ENCODE results near the gene SOCS6.

Gene SOCS6

DNA sequence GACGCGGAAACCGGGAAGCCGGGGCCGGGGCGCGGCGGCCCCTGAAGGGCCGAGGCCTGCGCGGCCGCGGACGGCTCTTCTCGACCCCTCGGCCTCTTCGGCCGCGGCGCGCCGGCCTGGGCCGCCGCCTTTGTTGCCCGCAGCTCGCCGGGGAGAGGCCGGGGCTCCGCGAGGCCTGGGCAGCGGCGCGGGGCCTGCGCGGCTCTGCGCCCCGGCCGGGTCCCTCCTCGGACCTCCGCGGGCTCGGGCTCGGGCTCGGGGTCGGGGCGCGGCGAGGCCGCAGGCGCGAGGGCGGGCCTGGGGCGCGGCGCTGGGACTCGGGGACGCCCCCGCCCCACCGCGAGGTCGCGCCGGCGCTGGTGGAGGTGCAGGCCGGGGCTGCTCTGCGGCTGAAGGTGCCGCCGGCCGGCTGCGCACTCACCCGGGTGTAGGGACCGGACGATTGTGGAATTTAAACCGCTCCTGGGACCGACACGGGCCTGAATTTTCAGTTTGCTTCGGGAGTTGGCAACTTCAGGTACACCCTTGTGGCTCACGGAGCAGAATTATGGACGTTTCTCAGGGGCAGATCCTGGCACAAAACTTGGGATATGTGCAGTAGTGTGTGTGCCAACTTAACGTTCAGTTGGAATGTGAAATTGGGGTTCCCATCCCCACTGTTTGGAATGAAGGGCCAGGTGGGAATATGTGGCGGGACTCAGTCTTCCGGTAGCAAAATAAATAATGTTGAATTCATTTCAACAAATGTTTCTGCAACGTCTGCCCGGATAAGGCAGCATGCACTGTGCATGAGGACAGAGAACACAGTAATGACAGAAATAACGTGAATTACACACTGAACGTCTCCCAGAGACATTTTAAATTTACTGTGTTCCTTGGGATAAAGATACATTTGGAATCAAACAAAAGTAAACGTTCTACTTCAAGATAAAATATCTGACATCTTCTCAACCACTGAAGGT is 787 bp downstream of the SOCS6 start:
- DNase-seq, result peak; percentile 27

DNA sequence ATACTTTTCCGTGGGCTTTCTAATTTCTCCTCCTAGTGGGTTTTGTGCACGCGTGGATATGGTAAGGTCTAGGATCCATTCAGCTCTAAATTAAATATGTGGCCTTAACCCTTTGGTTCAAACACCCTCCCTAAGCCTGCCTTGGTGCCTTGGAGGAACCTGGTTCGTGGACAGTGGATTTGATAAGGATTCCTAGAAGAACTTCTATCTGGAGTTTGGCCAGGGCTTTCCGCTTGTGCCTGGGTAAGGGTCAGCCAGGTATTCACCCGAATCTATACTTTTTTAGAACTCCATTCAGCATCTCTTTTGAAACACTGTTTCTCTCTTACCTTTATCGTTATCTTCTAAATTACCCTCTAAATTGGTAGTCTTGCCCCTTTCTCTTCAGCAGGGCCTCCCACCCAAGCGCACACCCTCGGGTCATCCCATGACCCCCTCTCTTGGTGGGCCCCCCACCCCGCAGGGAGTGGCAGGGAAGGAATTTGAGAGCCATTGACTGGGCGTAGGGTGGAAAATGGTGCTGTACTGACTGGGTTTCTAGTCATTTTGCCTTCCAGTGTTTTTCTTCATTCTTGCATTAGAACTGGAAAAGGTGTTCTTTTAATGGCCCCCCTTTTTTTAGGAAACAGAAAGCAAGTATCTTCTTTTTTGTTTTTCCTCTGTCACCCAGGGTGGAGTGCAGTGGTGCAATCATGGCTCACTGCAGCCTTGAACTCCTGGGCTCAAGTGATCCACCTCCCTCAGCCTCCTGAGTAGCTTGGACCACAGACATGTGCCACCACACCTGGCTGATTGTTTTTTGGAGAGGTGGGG is 1.8 kb downstream of the SOCS6 start:
- no peak for DNase-seq

DNA sequence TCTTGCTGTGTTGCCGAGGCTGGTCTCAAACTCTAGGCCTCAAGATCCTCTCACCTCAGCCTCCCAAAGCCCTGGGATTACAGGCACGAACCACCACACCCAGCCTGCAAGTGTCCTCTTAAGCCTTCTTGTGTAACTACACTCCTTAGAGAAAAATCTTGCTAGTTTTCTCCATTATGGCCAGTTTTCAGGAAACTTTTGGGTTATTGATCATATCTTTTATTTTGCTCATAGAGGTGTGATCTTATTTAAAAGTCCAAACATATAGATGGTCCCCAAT is 2.4 kb downstream of the SOCS6 start:
- no peak for DNase-seq

DNA sequence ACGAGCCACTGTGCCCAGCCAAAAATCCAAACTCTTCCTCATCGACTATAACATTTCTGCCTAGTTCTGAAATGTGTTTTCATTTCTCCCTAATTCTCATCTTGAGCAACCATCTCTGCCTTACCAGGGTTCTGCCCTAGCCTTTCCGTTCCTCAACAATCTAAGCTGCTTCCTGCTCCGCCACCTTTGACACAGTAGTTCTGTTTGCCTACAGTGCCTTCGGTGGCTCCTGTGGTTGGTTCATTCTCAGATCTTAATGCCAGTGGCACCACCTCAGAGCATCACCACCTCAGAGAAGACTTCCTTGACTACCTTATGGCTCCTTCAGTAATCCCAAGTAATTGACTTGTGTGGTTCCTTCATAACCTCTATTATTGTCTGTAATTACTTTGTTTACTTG is 3.8 kb downstream of the SOCS6 start:
- no peak for DNase-seq

DNA sequence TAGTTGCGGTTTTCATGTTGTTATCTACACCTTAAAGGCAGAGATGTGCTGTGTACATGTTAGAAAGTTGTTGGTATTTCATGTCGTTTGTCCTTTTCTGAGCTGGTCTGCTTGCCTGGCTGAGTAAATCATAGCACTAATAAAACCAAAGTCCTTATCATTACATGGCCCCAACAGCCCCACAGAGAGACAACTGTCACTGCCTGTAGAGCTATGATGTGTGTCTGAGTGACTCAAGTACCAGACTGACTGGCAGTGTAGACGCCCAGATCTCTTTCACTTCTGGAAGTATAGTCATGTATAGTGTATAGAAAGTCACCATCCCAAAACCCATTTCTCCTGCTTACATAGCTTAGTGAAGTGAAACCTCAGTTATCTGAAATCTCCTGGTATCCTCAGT is 4.3 kb downstream of the SOCS6 start:
- DNase-seq, result no peak

DNA sequence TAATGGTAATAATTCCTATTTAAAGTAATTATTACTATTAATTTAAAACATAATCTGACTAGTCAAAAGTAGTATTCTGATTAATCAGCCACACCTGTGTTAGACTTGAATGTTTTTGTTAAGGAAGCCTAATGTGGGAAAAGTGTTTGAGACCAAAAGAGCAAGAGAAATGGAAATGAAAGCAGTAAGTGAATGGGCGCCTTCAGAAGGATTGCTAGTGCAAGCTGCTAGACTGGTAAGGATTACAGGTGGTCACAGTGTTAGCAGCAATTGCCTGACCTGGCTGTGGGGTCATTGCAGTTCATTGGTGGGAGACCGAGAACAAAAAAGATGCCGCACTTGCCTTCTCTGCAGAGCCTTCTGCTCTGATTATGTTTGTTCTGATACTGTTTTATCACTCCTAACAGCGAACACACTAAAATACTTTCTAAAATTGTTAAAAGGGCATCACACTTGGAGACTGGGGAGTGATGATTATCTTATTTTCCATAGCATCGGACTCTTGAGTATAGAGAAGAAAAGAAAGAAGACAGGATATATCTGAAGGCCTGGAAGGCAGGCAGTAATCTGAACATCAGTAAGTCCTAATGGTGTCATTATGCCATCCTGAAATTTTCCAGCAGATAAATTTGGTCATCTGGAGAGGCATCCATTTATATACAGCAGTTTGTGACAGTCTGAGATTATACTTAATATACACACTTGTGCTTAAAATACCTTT is 5.8 kb downstream of the SOCS6 start:
- DNase-seq, result no peak

DNA sequence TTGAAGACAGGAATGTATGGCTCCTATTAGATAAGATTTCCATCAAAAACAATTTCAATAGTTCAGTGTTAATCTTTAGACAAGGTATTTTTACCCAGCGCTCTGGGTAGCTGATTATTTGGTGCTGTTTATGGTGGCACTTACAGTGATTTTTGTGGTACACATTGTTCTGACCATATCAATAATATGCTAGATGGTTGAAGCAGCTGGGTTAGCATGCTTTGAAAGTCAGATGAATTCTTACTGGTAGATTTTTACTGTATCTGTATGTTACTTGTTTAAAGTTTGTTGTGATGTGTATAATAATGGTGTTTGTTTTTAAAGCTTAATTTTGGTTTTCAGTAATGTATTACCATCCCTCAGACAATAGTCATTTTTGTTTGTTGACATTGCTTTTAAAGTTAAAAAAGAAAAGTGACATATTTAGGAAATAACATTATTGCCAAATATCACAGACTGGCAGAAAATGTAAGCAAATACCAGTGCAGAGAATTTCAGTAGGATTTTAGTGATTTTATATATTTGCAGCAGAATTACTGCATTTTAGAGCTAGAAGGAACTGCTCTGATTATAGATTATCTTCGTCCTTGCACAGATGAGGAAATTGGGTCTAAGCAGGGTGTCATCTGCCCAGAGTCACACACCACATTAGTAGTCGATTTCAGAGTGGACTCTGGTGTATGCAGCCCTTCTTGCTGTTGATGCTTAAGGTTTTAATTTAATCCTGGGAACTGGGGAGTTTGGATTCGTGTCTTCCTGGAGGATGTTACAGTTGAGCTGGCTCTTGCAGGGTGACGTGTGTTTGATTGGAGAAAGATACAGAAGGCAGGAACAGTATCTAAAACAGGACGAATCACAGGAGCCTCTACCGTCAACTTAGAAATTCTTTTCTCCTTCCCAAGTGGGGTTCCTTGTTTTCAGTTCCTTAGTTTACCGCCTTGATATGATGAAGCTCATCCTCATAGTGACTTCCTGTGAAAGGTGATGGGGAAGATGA is 6.6 kb downstream of the SOCS6 start:
- DNase-seq, result no peak

DNA sequence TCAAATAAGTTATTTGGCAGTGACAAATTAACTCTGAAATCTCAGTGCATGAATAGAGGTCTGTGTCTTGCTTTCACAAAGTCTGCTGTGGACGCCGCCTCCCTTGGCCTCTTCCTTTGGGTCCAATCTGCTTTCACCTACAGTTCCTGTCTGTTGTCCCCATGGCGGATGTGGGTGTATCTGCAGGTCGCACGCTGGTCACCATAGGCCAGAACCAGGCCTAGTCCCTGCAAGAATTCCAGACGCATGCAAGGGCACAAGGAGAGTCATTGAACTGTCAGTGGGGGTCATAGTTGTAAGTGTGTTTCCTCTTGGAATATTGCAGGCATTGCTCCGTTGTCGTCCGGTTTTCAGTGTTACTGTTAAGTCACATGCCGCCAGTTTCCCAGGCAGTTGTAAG is 7.4 kb downstream of the SOCS6 start:
- DNase-seq, result no peak

DNA sequence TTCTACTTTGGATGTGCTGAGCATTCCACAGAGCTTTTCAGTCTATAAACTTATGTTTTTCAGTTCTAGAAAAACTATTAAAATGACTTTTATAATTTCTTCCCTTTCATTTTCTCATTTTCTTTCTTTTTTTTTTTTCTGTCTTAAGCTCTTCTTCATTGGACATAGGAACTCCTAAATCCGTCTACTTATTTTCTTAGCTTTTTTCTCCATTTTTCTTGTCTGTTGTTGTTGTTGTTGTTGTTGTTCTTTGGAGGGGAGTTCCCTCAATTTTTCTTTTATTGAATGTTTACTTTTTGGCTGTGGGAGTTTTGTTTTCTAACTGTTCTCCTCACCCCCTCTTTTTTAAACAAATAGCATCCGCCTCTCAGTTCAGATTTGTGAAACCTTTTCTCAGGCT is 7.9 kb downstream of the SOCS6 start:
- DNase-seq, result no peak

DNA sequence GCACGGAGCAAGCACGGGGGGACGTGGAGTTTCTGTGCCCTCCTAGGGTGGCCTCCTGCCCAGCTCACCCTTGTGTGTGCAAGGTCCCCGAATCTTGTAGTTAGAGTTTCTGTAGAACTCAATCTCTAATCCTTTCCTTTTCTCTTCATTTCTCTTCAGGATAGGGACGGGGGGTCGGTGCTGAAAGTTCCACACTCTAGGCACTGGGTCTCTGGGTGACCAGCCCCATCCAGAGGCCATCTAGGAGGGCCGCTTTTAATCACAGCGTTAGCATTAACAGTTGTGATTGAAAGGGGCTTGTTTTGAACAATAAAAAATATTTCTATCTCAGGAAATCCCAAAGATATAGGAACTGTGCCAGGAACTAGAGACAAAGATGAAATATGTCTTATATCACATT is 10.5 kb downstream of the SOCS6 start:
- no peak for DNase-seq

DNA sequence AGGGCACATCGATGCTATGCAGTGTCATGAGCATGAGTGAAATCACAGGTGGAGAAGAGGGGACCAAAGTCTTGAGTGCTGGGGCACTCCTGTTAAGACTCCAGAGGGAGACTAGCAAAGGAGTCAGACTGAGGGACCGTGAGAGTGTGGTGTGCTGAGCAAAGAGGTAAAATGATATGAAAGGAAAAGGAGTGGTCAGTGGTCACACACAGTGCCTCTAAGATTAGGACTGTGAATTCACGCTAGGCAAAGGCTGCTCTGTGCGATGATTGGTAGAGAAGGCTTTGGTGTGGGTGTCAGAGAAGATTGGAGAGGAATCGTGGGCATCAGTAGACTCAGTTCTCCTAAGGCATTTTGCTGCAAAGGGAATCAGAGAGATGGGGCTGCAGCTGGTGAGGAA is 12.8 kb downstream of the SOCS6 start:
- DNase-seq, result no peak

DNA sequence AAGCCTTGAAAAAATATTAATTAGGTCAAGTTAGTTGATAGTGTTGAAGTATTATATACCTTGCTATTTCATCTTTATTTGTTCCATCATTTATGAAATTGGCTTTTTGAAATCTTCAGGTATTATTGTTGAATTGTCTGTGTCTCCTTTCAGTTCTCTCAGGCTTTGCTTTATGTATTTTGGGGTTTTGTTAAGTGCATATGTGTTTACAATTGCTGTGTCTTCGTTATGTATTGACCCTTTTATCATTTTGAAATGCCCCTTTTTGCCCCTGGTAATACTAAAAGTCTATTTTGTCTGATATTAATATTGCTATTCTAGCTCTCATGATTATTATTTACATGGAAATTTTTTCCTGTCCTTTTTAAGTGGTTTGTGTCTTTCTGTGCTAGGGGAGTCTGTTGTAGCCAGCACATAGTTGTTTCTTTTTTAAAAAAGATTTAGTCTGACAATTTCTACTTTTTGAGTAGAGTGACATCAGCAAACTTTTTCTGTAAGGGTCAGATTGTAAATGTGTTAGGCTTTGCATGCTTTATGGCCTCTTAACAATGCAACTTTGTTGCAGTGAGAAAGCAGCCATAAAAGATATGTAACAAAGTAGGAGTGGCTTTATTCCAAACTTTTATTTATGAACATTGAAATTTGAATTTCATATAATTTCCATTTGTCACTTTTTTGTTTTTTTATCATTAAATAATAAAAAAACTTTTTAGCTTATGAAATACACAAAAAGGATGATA is 19.9 kb downstream of the SOCS6 start:
- no peak for DNase-seq

DNA sequence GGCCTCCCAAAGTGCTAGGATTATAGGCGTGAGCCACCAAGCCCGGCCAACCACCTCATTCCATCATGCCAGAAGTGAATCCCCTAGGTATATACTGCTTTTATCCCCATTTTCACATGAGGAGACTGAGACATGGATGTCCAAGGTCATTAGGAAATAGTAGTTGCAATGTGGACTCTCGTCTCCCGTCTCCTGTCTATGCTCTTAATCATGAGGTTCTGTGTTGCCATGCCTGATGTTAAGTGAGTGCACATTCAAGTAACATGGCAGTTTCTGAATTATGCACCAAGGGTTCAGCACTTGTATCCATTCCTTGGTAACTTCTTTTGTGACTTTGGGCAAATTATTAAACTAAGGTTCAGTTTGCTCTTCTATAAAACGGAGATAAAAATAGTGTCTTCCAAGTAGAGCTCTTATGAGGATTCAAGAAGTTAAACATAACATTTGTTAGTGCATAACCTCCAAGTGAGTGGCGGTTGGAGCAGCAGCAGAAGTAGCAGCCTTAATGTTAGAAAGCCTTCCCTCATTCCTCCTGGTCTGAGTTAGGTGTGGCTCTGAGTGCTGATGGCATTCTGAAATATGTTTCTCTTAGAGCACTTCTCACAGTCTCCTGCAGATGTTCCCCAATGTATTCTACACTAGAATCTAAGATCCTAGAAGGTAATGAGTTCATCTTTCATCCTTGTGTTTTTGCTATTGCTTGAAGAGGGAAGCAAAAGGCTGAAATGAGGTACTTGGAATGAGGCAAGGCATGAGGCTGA is 21.9 kb downstream of the SOCS6 start:
- no peak for DNase-seq

DNA sequence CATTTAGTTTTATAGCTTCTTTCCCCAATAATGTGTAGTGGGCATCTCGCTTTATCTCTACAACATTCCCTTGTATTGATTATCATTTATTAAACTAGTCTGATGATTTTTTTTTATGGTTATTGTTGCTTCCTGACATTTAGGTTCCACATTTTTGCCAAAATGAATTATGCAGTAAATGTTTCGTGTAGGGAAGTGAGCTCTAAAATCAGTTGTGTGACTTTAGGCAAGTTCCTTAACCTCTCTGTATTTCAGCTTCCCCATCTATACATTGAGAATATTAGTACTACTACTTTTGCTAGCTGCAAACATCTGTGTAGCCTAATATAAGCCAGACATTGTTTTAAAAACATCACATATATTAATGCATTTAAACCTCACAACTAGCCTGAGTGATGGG is 22.9 kb downstream of the SOCS6 start:
- no peak for DNase-seq

DNA sequence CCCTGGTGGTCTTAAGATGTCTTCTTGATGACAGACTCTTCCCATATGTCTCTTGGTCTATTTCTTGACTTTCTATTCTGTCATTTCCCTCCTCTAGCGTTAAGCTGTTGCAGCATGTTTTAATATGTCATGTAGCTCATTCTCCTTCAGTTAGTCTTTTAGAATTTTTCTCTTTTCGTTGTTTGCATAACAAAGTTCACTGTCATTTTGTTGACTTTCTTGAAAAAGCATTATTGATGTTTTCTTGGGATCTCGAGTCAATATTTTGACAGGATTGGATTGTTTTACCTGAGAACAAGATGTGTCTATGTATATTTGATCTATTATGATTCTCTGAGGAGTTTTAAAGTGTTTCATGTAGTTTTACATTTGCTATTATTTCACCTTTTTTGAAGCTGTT is 24.8 kb downstream of the SOCS6 start:
- no peak for DNase-seq

DNA sequence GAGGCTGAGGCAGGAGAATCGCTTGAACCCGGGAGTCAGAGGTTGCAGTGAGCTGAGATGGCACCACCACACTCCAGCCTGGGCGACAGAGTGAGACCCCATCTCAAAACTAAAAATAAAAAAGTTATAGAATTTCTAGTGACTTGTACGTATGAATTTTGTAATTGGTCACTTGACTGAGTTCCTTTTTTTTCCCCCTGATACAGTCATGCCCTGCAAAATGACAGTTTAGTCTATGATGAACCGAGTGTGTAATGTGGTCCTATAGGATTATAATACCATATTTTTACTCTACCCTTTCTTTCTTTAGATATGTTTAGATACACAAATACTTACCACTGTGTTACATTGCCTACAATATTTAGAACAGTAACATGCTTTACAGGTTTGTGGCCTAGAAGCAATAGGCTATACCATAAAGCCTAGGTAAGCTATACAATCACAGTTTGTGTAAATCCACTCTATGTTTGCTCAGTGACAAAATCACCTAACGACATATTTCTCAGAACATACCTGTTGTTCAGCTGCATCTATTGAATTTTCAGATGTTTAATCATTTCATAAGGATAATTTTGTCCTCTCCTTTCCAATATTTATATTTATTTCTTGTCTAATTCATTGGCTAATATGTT is 25.4 kb downstream of the SOCS6 start:
- no peak for DNase-seq

DNA sequence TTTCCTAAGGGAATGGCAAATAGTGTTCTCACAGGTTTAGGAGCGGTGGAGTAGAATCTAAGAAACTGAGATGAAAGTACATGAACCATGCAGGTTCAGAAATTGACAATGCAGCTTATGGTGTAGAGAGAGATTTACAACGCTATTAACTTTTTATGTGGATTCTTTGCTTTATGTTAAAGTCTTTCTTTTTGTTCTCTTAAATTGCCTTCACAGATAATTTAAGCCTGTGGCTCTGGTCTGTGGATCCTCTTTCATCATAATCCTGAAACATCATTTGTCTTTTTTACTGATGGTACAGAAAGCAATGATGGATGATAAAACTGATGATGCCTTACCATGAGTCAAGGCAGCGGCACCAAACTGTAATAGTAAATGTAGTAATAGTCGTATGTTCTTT is 30.3 kb downstream of the SOCS6 start:
- DNase-seq, result peak; percentile 15

DNA sequence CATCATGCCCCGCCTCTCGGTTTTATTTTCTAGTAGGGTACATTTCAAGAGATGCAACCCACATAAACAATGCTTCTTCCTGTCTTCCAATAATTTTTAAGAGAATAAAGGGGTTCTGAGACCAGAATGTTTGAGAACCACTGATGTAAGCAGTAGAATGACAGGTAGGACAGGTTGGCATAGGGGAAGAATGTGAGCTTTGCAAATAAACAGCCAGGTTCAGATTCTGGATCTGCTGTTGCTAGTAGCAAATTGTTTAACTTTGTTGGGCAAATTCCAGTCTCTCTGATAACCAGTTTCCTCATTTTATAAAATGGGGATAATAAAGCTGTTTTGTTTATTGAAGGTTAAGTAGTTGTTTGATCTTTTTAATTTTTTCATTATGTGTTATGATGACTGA is 32.8 kb downstream of the SOCS6 start:
- DNase-seq, result no peak

DNA sequence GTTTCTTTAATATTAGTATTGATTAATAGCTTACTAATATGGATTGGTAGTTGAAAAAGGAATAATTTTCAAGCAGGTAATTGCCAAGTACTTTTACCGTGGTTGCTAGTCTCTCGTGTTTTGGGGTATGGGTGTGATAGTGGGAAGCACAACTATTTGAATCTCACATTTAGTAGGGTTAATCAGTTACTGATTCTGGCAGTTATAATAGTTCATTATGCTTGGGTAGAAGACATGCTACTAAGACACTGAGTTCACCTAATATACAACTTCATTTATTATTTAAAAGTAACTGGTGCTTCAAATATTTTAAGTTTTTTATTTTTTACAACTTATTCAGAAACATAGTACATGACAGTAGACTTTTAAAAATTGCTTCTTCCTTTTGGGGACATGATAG is 33.5 kb downstream of the SOCS6 start:
- DNase-seq, result no peak

DNA sequence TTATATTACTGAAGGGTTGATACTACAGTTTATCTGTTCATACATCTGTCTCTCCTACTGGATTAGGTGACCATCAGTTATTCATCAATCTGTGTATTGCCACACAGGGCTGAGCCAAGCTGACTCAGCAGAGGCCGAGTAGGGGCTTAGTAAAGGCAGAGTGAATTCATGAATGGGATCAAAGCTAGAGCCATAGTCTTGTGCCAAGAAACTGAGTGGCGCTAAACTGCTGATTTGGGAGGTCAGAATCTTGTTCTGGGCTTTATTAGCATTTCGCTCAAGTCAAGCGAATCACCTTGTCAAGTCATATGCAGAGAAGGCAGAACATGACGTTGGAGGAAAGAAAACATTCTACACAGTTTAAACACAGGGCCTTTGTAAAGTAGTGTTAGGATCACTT is 34.1 kb downstream of the SOCS6 start:
- peak; percentile 56 for DNase-seq

Measured in fibroblast of skin of right quadriceps (primary cell).